Measurements from ENCODE around the gene UBA5.

The UBA5 gene

DNA sequence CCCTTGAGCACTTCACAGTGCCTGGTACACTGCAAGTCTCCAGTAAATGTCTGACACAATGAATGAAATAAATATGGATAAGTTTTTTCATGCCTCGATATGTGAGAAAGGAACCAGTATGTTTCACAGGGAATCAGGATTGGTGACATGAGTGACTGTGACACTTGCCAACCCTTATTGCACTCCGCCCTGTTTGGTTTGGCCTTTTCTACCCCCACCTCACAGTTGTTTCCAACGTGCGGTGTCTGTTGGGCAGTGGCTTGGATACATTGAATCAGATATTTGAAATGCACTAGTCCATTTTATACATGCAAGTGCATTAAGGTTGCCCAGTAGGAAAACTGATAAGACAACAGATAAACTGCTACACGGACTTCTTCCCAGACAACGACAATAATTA lies 60.1 kb downstream of the UBA5 start:
- TF ChIP-seq GATA3 (IDR thresholded peaks at IDR 0.05; ENCODE audit: low read depth, low read length) (no peak), GATA2 (IDR thresholded peaks at IDR 0.05; ENCODE audit: low read depth, low read length) (no peak)

- no peak for TF ChIP-seq GATA2 (IDR thresholded peaks at IDR 0.05; ENCODE audit: low read depth, low read length)
- TF ChIP-seq GATA3 (IDR thresholded peaks at IDR 0.05; ENCODE audit: low read depth, low read length), result no peak
Measured at GRCh38 chr3:132721479-132722164, 61.5 kb downstream of the UBA5 start.

DNA sequence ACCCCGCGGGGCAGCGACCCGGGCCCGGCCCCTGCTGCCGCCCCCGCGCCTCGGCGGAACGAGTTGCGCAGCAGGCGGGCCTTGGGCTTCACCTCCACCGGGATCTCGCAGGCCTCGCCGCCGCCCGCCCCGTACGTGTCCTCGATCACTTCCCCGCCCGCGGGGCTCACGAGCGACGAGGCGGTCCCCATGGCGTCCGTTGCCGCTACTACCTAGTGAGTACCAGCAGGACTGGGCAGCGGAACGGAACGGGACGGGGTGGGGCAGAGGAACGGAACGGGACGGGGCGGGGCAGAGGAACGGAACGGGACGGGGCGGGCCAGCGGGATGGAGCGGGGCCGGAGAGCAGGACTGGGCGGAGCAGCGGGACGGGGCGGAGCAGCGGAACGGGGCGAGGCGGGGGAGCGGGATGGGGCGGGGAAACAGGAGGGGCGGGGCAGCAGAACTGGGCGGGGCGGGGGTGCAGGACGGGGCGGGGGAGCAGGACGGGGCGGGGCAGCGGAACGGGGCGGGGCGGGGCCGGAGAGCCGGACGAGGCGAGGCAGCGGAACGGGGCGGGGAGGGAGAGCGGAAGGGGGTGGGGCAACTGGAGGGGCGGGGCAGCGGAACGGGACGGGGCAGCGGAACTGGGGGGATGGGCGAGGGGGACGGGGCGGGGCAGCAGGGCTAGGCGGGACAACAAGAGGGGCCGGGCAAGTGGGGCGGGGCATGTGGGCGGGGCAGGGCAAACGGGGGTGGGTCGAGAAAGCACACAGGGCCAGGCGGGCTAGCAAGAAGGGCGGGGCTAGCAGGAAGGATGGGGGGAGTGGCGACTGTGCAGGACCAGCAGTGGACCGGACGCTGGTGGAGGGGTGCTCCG lies 62.3 kb downstream of the UBA5 start, which contains the start of gene NPHP3:
Gene NPHP3 (minus strand): TSS at position 245 of the 859 bp plus-strand sequence. CDS start 54 bp downstream, at position 191.
- no peak for TF ChIP-seq GATA3 (IDR thresholded peaks at IDR 0.05; ENCODE audit: low read depth, low read length)
- no peak for TF ChIP-seq GATA2 (IDR thresholded peaks at IDR 0.05; ENCODE audit: low read depth, low read length)

GRCh38 chr3:132723024-132723950 lies 63.2 kb downstream of the UBA5 start:
- TF ChIP-seq GATA2 (IDR thresholded peaks at IDR 0.05; ENCODE audit: low read depth, low read length), result no peak
- TF ChIP-seq GATA3 (IDR thresholded peaks at IDR 0.05; ENCODE audit: low read depth, low read length), result no peak

DNA sequence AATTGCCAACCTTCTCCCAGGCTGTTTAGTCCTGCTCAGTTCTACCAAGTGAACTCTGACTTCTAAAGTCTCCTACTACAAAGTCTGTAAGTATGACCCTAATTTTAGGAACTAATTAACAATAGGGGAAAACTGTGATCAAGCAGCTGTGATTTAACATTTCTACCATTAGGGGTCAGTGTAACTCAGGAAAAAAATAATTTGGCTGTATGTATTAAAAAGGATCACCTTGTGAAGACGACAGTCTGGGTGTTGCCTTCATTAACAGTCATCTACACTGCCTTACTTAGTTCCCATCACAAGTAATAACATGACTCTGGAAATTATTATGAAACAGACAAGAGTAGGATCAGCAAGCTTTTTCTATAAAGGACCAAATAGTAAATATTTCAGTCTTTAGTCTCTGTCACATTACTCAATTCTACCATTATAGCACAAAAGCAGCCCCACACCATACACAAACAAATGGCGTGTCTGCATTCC lies 66.3 kb downstream of the UBA5 start:
- no peak for TF ChIP-seq GATA2 (IDR thresholded peaks at IDR 0.05; ENCODE audit: low read depth, low read length)
- no peak for TF ChIP-seq GATA3 (IDR thresholded peaks at IDR 0.05; ENCODE audit: low read depth, low read length)
